Epithelial cell of proximal tubule (primary cell): ENCODE data around the gene XAB2. TPM values are rescaled to one million over a fixed set of nuclear protein-coding genes. Genes with fewer than 3 reads are reported as not detected.

Experiments used
- DNase-seq: peaks from one replicate; pipeline ENCODE4 v3.0.0-alpha.2; 2011; ENCODE audit warnings: low read depth
- H3K4me3 ChIP-seq: 2 replicates; pipeline ENCODE4 v1.5.1; 2011; ENCODE audit warnings: low read depth, mild to moderate bottlenecking, low read length
- total RNA-seq: library from RNA; depleted of rRNA; stranded (reverse); fragments of >200 nt; gene quantifications from 2 replicates; pipeline ENCODE4 v1.2.3, GENCODE V29; 2015
- TF ChIP-seq, protein P1 (sequence below): conservative IDR thresholded peaks from 2 replicates; pipeline ENCODE4 v1.5.1; 2012; ENCODE audit warnings: low read depth, mild to moderate bottlenecking, low read length

Gene XAB2
- total RNA-seq, 1 donor from 2014 or later = 44.1 TPM

DNA sequence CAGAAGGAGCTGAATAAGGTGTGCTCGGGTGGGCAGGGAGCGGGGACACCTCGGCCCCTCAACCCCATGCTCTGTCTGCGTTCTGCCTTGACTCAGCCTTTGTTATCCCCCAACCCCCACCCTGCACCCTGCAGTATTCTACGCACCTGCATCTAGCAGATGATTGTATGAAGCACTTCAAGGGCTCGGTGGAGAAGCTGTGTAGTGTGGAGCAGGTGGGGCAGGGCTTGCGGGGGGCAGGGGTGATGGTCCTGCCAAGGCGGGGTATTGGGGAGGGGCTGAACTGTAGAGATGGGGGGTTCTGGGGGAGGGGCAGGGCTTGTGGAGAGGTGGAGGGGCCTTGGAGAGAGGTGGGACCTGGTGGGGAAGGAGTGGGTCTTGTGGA, 13.7 kb upstream of the XAB2 start:
- TF ChIP-seq, protein P1, sequence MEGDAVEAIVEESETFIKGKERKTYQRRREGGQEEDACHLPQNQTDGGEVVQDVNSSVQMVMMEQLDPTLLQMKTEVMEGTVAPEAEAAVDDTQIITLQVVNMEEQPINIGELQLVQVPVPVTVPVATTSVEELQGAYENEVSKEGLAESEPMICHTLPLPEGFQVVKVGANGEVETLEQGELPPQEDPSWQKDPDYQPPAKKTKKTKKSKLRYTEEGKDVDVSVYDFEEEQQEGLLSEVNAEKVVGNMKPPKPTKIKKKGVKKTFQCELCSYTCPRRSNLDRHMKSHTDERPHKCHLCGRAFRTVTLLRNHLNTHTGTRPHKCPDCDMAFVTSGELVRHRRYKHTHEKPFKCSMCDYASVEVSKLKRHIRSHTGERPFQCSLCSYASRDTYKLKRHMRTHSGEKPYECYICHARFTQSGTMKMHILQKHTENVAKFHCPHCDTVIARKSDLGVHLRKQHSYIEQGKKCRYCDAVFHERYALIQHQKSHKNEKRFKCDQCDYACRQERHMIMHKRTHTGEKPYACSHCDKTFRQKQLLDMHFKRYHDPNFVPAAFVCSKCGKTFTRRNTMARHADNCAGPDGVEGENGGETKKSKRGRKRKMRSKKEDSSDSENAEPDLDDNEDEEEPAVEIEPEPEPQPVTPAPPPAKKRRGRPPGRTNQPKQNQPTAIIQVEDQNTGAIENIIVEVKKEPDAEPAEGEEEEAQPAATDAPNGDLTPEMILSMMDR = no peak
- no peak overlapping the region for H3K4me3 ChIP-seq
- DNase-seq = no peak

DNA sequence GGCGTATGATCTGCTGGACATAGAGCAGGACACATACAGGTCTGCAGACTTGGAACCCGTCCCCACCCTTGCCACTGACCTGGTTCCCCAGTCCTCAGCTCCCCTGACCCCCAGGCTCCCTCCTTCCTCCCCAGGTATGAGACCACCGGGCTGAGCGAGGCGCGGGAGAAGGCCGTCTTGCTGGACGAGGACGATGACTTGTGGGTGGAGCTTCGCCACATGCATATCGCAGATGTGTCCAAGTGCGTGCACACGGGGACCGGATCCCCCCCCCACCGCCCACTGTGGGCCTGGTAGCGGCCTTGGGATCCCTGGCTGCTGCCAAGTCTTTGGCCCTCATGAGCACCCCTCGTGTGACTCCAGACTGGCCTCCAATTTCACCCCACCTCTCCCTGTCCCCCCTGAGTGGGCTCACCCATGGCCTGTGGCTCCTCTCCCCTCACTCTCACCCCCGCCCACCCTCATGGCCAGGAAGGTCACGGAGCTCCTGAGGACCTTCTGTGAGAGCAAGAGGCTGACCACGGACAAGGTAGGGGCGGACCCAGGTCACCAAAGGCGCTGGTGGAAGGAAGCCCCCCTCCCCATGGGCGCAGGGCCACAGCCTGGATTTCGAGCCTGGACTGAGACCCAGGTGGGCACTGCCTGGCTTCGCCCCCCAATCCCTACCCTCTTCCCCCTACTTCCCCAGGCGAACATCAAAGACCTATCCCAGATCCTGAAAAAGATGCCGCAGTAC, 13.1 kb upstream of the XAB2 start:
- TF ChIP-seq, protein P1 = no peak
- DNase-seq = no peak
- H3K4me3 ChIP-seq = no peak overlapping the region

DNA sequence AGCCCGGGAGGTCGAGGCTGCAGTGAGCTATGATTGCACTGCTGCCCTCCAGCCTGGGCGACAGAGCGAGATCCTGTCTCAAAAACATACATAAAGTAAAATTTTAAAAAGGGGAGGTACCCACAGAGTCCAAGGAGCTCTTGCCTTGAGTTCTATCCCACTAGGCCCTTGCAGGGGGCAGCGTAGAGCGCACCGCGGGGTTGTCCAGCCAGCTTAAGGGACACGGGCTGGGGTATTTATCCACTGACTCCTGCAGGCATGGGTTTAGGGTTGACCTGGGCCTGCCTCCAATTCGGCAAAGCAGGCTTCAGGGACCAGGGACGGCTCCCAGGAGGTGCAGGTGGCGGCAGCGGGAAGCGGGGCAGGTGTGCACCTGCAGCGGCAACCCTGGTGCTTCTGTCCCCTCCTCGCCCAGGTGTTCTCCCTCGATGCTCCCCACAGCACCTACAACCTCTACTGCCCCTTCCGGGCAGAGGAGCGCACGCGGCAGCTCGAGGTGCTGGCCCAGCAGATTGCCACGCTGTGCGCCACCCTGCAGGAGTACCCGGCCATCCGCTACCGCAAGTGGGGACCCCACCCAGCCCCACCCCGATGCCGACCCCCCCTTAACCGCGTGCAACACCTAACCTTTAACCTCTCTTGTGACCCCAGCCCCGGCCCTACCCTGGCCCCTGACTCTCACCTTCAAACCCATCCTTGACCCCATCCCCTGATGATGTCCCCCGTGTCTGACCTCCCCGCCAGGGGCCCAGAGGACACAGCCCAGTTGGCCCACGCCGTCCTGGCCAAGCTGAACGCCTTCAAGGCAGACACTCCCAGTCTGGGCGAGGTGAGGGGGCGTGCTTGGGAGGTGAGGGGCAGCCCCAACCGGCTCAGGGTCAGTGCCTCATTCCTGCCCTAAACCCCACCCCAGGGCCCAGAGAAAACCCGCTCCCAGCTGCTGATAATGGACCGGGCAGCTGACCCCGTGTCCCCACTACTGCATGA, 12.2 kb upstream of the XAB2 start:
- TF ChIP-seq, protein P1 = no peak
- no peak overlapping the region for H3K4me3 ChIP-seq
- DNase-seq = no peak

DNA sequence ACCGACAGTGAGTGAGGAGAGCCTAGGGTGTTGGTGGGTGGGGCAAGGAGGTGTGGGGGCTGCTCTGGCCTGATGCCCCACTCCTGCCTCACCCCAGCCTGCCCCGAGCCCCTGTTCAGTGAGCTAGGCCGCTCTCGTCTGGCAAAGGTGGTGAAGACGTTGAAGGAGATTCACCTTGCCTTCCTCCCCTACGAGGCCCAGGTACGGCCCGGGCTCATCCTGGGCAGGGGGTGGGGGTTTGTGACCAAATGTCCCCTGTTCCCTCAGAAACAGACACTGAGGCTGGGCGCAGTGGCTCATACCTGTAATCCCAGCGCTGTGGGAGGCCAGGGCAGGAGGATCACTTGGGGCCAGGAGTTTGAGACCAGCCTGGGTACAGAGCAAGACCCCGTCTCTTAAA, 11.5 kb upstream of the XAB2 start:
- H3K4me3 ChIP-seq = no peak overlapping the region
- no peak for DNase-seq
- TF ChIP-seq, protein P1 = no peak

DNA sequence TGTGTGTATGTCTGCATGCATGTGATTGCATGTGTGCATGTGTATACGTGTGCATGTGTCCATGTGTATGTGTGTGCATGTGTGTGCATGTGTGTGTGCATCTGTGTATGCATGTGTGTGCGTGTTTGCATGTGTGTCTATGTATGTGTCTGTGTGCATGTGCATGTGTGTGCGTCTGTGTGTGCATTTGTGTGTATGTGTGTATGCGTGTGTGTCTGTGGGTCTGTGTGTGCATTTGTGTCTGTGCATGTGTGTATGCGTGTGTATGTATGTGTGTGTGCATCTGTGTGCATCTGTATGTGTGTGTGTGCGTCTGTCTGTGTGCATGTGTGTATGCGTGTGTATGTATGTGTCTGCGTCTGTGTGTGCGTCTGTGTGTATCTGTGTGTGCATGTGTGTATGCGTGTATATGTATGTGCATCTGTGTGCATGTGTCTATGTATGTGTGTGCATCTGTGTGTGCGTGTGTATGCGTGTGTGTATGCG, 10.6 kb upstream of the XAB2 start:
- TF ChIP-seq, protein P1 = no peak
- H3K4me3 ChIP-seq = no peak overlapping the region
- DNase-seq = no peak

DNA sequence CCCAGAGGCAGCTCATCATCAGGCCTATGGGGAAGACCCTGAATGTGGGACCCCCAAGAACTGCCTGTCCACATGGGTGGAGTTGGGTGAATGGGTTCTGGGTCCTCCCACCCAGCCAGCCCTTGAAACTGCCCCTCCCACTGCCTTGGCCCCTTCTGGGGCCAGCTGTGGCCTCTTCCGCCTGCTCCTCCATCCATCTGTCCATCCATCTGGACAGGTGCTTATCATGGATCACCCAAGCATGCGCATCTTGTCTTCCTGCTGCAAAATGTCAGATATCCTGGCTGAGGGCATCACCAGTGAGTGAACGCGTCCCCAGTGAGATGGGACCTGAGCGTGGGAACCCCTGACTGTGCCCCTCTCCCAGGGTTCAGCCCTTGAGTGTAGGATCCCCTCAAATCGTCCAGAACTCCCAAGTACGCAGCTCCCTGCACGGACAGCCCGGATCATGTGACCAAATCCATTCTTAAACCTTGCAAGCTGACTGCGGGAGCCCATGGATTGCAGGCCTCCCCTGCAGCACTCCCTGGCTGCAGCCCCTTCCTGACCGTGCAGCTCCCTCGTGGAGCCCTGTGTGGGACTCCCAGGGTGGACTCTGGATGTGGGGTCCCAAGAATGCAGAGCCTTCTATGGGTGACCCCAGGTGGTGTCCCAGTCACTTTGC, 9.6 kb upstream of the XAB2 start:
- no peak for DNase-seq
- TF ChIP-seq, protein P1 = no peak
- H3K4me3 ChIP-seq = no peak overlapping the region
